Psoas muscle (tissue), 8 donors: ENCODE measurements around the gene INF2. TPM values are rescaled to one million over a fixed set of nuclear protein-coding genes. Genes with fewer than 3 reads are reported as not detected.

ENCODE experiments used
- ATAC-seq, 4 donors: fragments of 200-7000 bp; cut with Tn5 transposase; one replicate each; pipeline ENCODE4 v1.9.1; 2020; ENCODE audit warnings: moderate library complexity in 3 of 4, mild to moderate bottlenecking in 2 of 4
- DNase-seq, 2 donors: peaks; one replicate each; pipeline ENCODE4 v3.0.0-alpha.2; 2020
- H3K27ac ChIP-seq: fragments of 200-600 bp; one replicate; pipeline ENCODE4 v1.8.0; 2022
- H3K27me3 ChIP-seq, 3 donors: fragments of 200-600 bp in 1 of 3; one replicate each; pipeline versions ENCODE4 v1.6.1 to v1.8.0; 2013 to 2022; ENCODE audit warnings: low read length in 2 of 3, mild to moderate bottlenecking in 2 of 3, moderate library complexity in 1 of 3; ENCODE audit not compliant: insufficient read depth in 3 of 3
- H3K36me3 ChIP-seq, 2 donors: fragments of 200-600 bp in 1 of 2; one replicate each; pipeline versions ENCODE4 v1.6.1 to v1.8.0; 2013 to 2022; ENCODE audit warnings: low read depth in 1 of 2, mild to moderate bottlenecking in 1 of 2, moderate library complexity in 1 of 2; ENCODE audit not compliant: insufficient read depth in 1 of 2
- H3K4me1 ChIP-seq: fragments of 200-600 bp; one replicate; pipeline ENCODE4 v1.8.0; 2022
- H3K4me3 ChIP-seq: fragments of 200-600 bp; one replicate; pipeline ENCODE4 v1.8.0; 2022; ENCODE audit warnings: mild to moderate bottlenecking
- H3K9me3 ChIP-seq: fragments of 200-600 bp; one replicate; pipeline ENCODE4 v1.8.0; 2022
- CTCF ChIP-seq: fragments of 200-600 bp; IDR thresholded peaks from one replicate; pipeline ENCODE4 v1.8.0; 2022; ENCODE audit warnings: antibody characterized with exemption
- WGBS, 3 donors: extraction: QIAGEN DNeasy Blood & Tissue Kit; methylation state at CpG; one replicate each; pipeline versions ENCODE4 v1.1.6 to v1.1.7; 2013; 5-methylcytosine and 5-hydroxymethylcytosine counted together
- intact Hi-C, 2 donors: fragments of 100-400 bp; cut with DNase I; formaldehyde crosslinking; loops; one replicate each; pipeline versions ENCODE4 v1.11.0 to v1.14.2; 2022
- polyA plus RNA-seq, 3 donors: library from polyadenylated mRNA; stranded (reverse); fragments of 200-250 nt; gene quantifications; one replicate each; pipeline ENCODE4 v1.2.3, GENCODE V29; 2013
- total RNA-seq, 4 donors: library from RNA; stranded (reverse); fragmentation: NEBNext Ultra II Directional in 2 of 4; extraction: Animal tissue kit (Norgen Biotek cat#: 25700) in 2 of 4; gene quantifications; one replicate each; pipeline versions ENCODE4 v1.2.1 to v1.2.4, GENCODE V29; 2021 to 2023
- donor health status: healthy with polysubstance abuse.
- donor health status: DM: no; HTN: no; CAD: no; lungs with moderate emphysema.
- donor health status: Bipolar disorder and iron deficiency.
- donor health status: healthy.
- donor health status: DM: yes; HTN: yes; CAD: no.
- donor health status: DM: no; HTN: no; CAD: no.
- donor health status: DM: no; HTN: no; CAD: no.
- donor health status: DM: yes; HTN: yes; CAD: no.

Gene INF2
- total and polyA plus RNA-seq, 7 donors = 12.0 to 29.1 (median 21.6) TPM

GRCh38 chr14:104741803-104742251 is 52.4 kb downstream of the INF2 start:
- Histone ChIP-seq H3K4me3 (no peak overlapping the region), H3K9me3 (no peaks in the 10 kb centered on the region), H3K4me1 (peaks cover 19% of the 10 kb centered on the region), H3K27ac (peak overlapping the region; percentile 63), H3K36me3 (peaks cover 0 to 90% of the 10 kb centered on the region in 2 donors), H3K27me3 (no peaks in the 10 kb centered on the region)
- intact Hi-C loops = no loop called here
- 84 to 90% (median 85%) methylated on average over 20 to 23 of the region's 23 CpGs for WGBS, 3 donors
- no peak for TF ChIP-seq CTCF
- peak; percentile 11 to 48 for DNase-seq
- ATAC-seq = peak in 1 of 4 donors; percentile 12

- DNase-seq = peak; percentile 6 to 48
- intact Hi-C loops = no loop called here
- no peak for TF ChIP-seq CTCF
Measured at GRCh38 chr14:104742586-104743455, 53.4 kb downstream of the INF2 start.

GRCh38 chr14:104743461-104744380 is 54.3 kb downstream of the INF2 start:
- DNase-seq (peak; percentile 12 to 36), ATAC-seq (no peak)
- Histone ChIP-seq H3K27ac (peak overlapping the region; percentile 16), H3K4me3 (no peak overlapping the region), H3K4me1 (peaks cover 26% of the 10 kb centered on the region), H3K9me3 (no peaks in the 10 kb centered on the region), H3K27me3 (no peaks in the 10 kb centered on the region), H3K36me3 (peaks cover 0 to 74% of the 10 kb centered on the region in 2 donors)
- no peak for TF ChIP-seq CTCF
- intact Hi-C loops = no loop called here
- 79 to 81% (median 81%) methylated on average over 28 of the region's 28 CpGs for WGBS, 3 donors

More at GRCh38 chr14:104742586-104743455, 53.4 kb downstream of the INF2 start:
- Histone ChIP-seq H3K9me3 (no peaks in the 10 kb centered on the region), H3K36me3 (peaks cover 0 to 83% of the 10 kb centered on the region in 2 donors), H3K27me3 (no peaks in the 10 kb centered on the region), H3K27ac (peak overlapping the region; percentile 36), H3K4me1 (peaks cover 19% of the 10 kb centered on the region), H3K4me3 (no peak overlapping the region)
- peak in 1 of 4 donors; percentile 7 for ATAC-seq
- WGBS, 3 donors = 79 to 87% (median 84%) methylated on average over 32 of the region's 32 CpGs

- no peak for TF ChIP-seq CTCF
- H3K4me1 ChIP-seq = peaks cover 33% of the 10 kb centered on the region
- H3K36me3 ChIP-seq = peaks cover 0 to 68% of the 10 kb centered on the region in 2 donors
- DNase-seq = peak in 1 of 2 donors; percentile 15
- H3K9me3 ChIP-seq = no peaks in the 10 kb centered on the region
- H3K4me3 ChIP-seq = no peak overlapping the region
- no peak for ATAC-seq
- 85 to 91% (median 88%) methylated on average over 10 of the region's 10 CpGs for WGBS, 3 donors
- H3K27ac ChIP-seq = peak overlapping the region; percentile 16
- intact Hi-C loops = no loop called here
- no peaks in the 10 kb centered on the region for H3K27me3 ChIP-seq
Measured at GRCh38 chr14:104744484-104744883, 55.1 kb downstream of the INF2 start.
